Measurements from ENCODE around the gene CRX. TPM values are rescaled to one million over a fixed set of nuclear protein-coding genes. Genes with fewer than 3 reads are reported as not detected.

CRX gene
- total RNA-seq, 1 donor, result not detected

GRCh38 chr19:47832723-47833122, 11.0 kb downstream of the CRX start:
- DNase-seq (ENCODE audit: insufficient read length, low spot score, missing footprints), result no peak
- Histone ChIP-seq H3K27ac (ENCODE audit: low read depth, low read length) (no peak overlapping the region), H3K79me2 (ENCODE audit: insufficient read depth, low read length) (no peaks in the 10 kb centered on the region), H3K4me3 (ENCODE audit: insufficient read depth, low read length) (no peak overlapping the region), H3K4me1 (ENCODE audit: insufficient read depth, low read length) (no peaks in the 10 kb centered on the region), H2AFZ (ENCODE audit: low read length) (no peak overlapping the region), H3K4me2 (ENCODE audit: insufficient read depth, low read length) (no peak overlapping the region), H4K20me1 (ENCODE audit: insufficient read depth, low read length) (no peaks in the 10 kb centered on the region), H3K27me3 (ENCODE audit: insufficient read depth, low read length) (no peaks in the 10 kb centered on the region), H3K9me3 (ENCODE audit: low read depth, low read length) (no peaks in the 10 kb centered on the region), H3K36me3 (ENCODE audit: insufficient read depth, low read length) (no peaks in the 10 kb centered on the region)
- no peak for TF ChIP-seq CTCF (IDR thresholded peaks at IDR 0.05; ENCODE audit: extremely low read depth, low read depth, low read length)

DNA sequence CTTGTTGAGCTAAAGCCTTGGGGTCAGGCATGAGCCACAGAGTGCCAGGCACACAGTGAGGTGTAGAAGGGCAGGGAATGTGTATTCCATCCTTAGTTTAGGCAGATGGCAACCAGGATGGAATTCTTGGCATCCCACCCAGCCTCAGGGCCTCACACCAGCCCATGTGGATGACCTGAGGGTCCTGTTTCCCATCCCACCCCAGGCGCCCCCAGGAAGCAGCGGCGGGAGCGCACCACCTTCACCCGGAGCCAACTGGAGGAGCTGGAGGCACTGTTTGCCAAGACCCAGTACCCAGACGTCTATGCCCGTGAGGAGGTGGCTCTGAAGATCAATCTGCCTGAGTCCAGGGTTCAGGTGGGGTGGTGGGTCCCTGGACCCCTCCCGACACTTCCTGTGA, 14.3 kb downstream of the CRX start:
- H4K20me1 ChIP-seq (ENCODE audit: insufficient read depth, low read length), result no peaks in the 10 kb centered on the region
- no peaks in the 10 kb centered on the region for H3K36me3 ChIP-seq (ENCODE audit: insufficient read depth, low read length)
- H2AFZ ChIP-seq (ENCODE audit: low read length), result no peak overlapping the region
- H3K4me3 ChIP-seq (ENCODE audit: insufficient read depth, low read length), result no peak overlapping the region
- no peak overlapping the region for H3K27ac ChIP-seq (ENCODE audit: low read depth, low read length)
- no peak overlapping the region for H3K4me2 ChIP-seq (ENCODE audit: insufficient read depth, low read length)
- no peaks in the 10 kb centered on the region for H3K79me2 ChIP-seq (ENCODE audit: insufficient read depth, low read length)
- DNase-seq (ENCODE audit: insufficient read length, low spot score, missing footprints), result peak; percentile 6
- no peaks in the 10 kb centered on the region for H3K4me1 ChIP-seq (ENCODE audit: insufficient read depth, low read length)
- TF ChIP-seq CTCF (IDR thresholded peaks at IDR 0.05; ENCODE audit: extremely low read depth, low read depth, low read length), result no peak
- H3K27me3 ChIP-seq (ENCODE audit: insufficient read depth, low read length), result no peaks in the 10 kb centered on the region
- H3K9me3 ChIP-seq (ENCODE audit: low read depth, low read length), result no peaks in the 10 kb centered on the region

GRCh38 chr19:47839411-47839810, 17.7 kb downstream of the CRX start:
- no peak overlapping the region for H2AFZ ChIP-seq (ENCODE audit: low read length)
- no peaks in the 10 kb centered on the region for H4K20me1 ChIP-seq (ENCODE audit: insufficient read depth, low read length)
- peaks cover 5% of the 10 kb centered on the region for H3K27me3 ChIP-seq (ENCODE audit: insufficient read depth, low read length)
- no peak for DNase-seq (ENCODE audit: insufficient read length, low spot score, missing footprints)
- no peak overlapping the region for H3K27ac ChIP-seq (ENCODE audit: low read depth, low read length)
- no peak overlapping the region for H3K4me2 ChIP-seq (ENCODE audit: insufficient read depth, low read length)
- no peaks in the 10 kb centered on the region for H3K79me2 ChIP-seq (ENCODE audit: insufficient read depth, low read length)
- no peak overlapping the region for H3K4me3 ChIP-seq (ENCODE audit: insufficient read depth, low read length)
- no peaks in the 10 kb centered on the region for H3K9me3 ChIP-seq (ENCODE audit: low read depth, low read length)
- no peaks in the 10 kb centered on the region for H3K36me3 ChIP-seq (ENCODE audit: insufficient read depth, low read length)
- no peaks in the 10 kb centered on the region for H3K4me1 ChIP-seq (ENCODE audit: insufficient read depth, low read length)
- no peak for TF ChIP-seq CTCF (IDR thresholded peaks at IDR 0.05; ENCODE audit: extremely low read depth, low read depth, low read length)

DNA sequence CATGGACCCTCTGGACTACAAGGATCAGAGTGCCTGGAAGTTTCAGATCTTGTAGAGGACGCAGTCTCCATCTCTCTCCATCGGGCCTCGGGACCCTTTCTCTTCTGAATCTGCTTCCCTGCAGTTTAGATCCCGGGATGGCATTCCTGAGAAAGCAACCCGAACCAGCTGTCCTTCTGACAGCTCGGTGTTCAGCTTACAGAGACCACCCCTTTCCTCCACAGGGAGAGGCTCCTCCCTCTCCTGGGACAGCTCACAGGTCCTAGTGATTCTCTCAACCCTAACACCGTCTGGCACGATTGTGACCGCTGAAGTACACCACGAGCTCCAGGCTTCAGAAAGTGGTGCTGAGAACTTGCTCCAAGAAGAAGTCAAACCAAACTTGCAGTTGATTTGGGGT, 18.2 kb downstream of the CRX start:
- Histone ChIP-seq H2AFZ (ENCODE audit: low read length) (peak overlapping the region; percentile 47), H4K20me1 (ENCODE audit: insufficient read depth, low read length) (no peaks in the 10 kb centered on the region), H3K79me2 (ENCODE audit: insufficient read depth, low read length) (no peaks in the 10 kb centered on the region), H3K4me2 (ENCODE audit: insufficient read depth, low read length) (no peak overlapping the region), H3K27me3 (ENCODE audit: insufficient read depth, low read length) (peaks cover 5% of the 10 kb centered on the region), H3K4me3 (ENCODE audit: insufficient read depth, low read length) (no peak overlapping the region), H3K9me3 (ENCODE audit: low read depth, low read length) (no peaks in the 10 kb centered on the region), H3K4me1 (ENCODE audit: insufficient read depth, low read length) (no peaks in the 10 kb centered on the region), H3K36me3 (ENCODE audit: insufficient read depth, low read length) (no peaks in the 10 kb centered on the region), H3K27ac (ENCODE audit: low read depth, low read length) (no peak overlapping the region)
- no peak for DNase-seq (ENCODE audit: insufficient read length, low spot score, missing footprints)
- TF ChIP-seq CTCF (IDR thresholded peaks at IDR 0.05; ENCODE audit: extremely low read depth, low read depth, low read length), result no peak
